GM18508 (cell line): Measurements from ENCODE around the gene WDR88.

ENCODE experiments used
- ATAC-seq: cut with Tn5 transposase; IDR thresholded peaks from one replicate; pipeline ENCODE4 v1.9.1; 2021; ENCODE audit warnings: moderate number of reproducible peaks; ENCODE audit not compliant: insufficient read depth, unreplicated experiment

The WDR88 gene

DNA sequence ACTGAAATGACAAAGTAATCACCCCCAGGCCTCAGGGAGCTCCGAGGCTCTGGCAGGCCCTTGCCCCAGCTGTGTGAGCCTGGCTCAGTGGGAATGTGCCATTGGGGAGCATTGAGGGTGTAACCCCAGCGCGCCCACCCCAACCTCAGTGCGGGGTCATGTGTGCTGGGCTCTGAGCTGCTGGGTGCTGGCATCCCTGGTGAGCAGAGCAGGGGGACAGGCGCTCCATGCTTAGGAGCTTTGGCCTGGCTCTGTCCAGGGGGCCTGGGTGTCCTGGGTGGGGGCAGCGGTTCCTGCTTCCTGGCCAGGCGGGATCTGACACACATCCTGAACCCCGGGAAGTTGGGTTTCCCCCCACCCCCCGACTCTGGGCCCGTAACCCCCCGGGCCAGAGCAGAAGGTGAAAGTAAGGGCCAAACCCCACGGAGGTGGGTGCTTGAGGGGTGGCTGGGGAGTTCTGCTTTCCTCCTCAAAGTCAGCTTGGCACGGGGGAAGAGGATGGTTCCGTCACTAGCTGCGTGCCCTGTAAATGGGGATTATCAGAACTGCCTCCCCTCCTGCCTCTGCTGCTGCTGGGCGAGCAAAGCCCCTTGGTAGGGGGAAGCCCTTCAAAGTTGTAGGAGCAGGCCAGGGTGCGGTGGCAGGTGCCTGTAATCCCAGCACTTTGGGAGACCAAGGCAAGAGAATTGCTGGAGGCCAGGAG lies 63.9 kb downstream of the WDR88 start:
- no peak for ATAC-seq

- ATAC-seq: no peak
These were observed 64.7 kb downstream of the WDR88 start for GRCh38 chr19:33196446-33197193.

GRCh38 chr19:33197591-33198000 lies 65.7 kb downstream of the WDR88 start:
- ATAC-seq: no peak

GRCh38 chr19:33198169-33198568 lies 66.3 kb downstream of the WDR88 start:
- ATAC-seq: no peak

- no peak for ATAC-seq
These were observed 67.7 kb downstream of the WDR88 start for GRCh38 chr19:33199441-33200265.

DNA sequence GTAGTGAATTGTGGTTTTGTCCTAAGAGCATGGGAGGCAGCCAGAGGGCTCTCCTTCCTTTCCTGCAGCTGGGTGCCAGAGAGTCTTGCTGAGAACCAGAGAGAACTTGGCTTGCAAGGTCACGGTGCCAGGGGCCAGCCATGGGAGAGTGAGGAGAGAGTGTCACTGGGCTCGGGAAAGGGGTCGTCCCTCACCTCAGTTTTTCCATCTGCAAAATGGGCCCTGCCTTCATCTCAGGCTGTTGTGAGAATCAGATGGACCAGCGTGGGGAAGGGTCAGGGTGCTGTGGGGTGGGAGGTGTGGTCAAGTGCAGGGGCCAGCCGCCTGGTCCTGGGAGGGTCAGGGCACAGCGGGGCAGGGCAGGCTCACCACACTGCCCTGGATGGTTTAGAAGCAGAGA lies 69.6 kb downstream of the WDR88 start:
- no peak for ATAC-seq

GRCh38 chr19:33201886-33202545 lies 70.1 kb downstream of the WDR88 start:
- no peak for ATAC-seq

- ATAC-seq: no peak
These were observed 70.9 kb downstream of the WDR88 start for GRCh38 chr19:33202546-33203507.

DNA sequence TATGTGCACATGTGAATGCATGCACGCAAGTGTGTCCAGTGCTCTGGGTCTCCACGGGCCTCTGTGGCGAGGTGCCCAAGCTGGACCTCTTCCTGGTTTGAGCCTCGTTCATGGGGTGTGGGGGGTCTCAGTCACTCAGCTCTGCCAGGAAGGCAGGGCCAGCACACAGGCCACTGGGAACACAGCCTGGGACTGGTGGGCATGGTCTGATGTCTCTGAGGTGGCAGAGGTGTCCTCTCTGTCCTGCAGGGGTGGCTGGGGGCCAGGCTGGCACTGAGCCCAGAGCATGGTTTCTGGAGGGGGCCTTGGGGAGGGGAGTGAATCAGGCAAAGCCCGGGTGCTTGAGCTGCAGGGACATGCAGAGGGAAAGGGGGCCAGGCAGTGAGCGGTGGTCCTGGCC lies 71.6 kb downstream of the WDR88 start:
- ATAC-seq: no peak

- ATAC-seq: no peak
These were observed 72.4 kb downstream of the WDR88 start for GRCh38 chr19:33204136-33204973.

DNA sequence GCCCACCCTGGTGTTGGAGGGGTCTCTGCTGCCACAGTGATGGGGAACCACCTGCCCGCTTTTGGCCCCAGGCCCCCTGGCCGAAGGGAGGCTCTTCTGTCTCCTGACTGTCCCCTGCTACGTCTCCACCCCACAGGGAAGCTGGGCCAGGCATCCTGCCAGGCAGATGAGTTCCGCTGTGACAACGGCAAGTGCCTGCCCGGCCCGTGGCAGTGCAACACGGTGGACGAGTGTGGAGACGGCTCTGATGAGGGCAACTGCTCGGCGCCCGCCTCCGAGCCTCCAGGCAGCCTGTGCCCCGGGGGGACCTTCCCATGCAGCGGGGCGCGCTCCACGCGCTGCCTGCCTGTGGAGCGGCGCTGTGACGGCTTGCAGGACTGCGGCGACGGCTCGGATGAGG lies 73.2 kb downstream of the WDR88 start:
- ATAC-seq: no peak

- ATAC-seq: no peak
These were observed 73.8 kb downstream of the WDR88 start for GRCh38 chr19:33205531-33206260.

DNA sequence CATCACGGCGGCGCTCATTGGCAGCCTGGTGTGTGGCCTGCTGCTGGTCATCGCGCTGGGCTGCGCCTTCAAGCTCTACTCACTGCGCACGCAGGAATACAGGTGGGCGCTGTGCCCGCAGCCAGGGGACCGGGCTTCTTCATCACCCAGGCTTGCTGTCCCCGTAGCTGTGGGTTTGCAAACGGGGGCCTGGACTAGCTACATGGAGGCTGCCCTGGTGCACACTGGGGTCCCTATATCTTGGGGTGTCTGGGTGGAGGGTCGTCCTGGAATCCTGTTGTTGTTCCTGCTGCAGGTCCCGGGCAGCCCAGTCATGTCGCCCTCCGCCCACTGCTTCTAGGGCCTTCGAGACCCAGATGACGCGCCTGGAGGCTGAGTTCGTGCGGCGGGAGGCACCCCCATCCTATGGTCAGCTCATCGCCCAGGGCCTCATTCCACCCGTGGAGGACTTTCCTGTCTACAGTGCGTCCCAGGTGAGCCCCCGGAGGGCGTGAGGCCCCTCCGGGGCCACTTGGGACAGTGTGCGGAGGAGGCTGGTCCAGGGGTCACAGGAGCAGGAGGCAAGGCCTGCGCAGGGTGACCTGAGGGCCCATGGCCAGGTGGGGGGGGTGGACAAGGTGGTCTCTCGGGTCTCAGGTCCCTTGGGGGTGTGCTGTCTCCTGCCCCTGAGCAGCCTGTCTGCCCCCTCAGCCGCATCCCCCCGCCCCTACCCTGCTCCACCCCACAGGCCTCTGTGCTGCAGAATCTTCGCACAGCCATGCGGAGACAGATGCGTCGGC lies 74.5 kb downstream of the WDR88 start:
- no peak for ATAC-seq

DNA sequence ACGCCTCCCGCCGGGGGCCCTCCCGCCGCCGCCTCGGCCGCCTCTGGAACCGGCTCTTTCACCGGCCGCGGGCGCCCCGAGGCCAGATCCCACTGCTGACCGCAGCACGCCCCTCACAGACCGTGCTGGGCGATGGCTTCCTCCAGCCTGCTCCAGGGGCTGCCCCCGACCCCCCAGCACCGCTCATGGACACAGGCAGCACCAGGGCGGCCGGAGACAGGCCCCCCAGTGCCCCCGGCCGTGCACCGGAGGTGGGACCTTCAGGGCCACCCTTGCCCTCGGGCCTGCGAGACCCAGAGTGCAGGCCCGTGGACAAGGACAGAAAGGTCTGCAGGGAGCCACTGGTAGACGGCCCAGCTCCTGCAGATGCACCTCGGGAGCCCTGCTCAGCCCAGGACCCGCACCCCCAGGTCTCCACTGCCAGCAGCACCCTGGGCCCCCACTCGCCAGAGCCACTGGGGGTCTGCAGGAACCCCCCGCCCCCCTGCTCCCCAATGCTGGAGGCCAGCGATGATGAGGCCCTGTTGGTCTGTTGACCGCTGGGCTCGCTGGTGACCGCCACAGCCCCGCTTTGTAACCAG lies 75.2 kb downstream of the WDR88 start:
- ATAC-seq: no peak

- ATAC-seq: no peak
These were observed 76.0 kb downstream of the WDR88 start for GRCh38 chr19:33207903-33208302.

DNA sequence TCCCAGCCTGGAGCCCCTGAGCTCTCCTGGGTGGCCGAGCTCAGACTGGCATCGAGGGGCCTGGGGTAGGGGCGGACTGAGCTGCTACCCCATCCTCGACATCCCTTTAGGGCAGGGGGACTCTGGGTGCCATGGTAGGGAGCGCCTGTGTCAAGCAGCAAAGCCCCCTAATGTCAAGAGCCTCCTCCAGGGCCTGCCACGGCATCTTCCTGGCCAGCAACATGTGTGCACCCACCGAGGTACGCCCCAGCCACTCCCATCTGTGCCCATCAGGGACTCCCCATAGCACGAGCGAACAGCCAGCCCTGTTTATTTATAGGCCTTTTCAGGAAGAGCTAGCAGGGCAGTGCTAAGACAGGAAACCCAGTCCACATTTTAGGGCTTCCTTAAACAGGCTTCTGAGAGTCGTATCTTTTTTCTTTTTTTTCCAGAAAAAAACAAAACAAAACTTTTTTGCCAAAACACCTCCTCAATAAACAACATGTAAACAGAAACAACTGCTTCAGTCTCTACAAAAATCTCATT lies 76.5 kb downstream of the WDR88 start:
- no peak for ATAC-seq
